ENCODE data around the gene NKD1.

The NKD1 gene

GRCh38 chr16:50679676-50680555 lies 131.7 kb downstream of the NKD1 start:
- peaks cover 75% of the 10 kb centered on the region for H3K4me1 Mint-ChIP-seq (ENCODE audit: low read depth)
- H3K36me3 Mint-ChIP-seq, result peaks cover 7% of the 10 kb centered on the region
- peak overlapping the region; percentile 94 for H3K27ac Mint-ChIP-seq
- H3K9me3 Mint-ChIP-seq (ENCODE audit: low read depth), result no peaks in the 10 kb centered on the region
- peak overlapping the region; percentile 87 for H3K4me3 Mint-ChIP-seq
- H3K27me3 Mint-ChIP-seq, result no peaks in the 10 kb centered on the region

GRCh38 chr16:50680556-50680893 lies 132.3 kb downstream of the NKD1 start:
- H3K36me3 Mint-ChIP-seq, result peaks cover 6% of the 10 kb centered on the region
- H3K9me3 Mint-ChIP-seq (ENCODE audit: low read depth), result no peaks in the 10 kb centered on the region
- H3K4me1 Mint-ChIP-seq (ENCODE audit: low read depth), result peaks cover 81% of the 10 kb centered on the region

GRCh38 chr16:50681021-50681885 lies 133.1 kb downstream of the NKD1 start, which contains the start of gene SNX20:
Gene SNX20 (minus strand): TSS chr16:50681312. CDS start chr16:50677526, 3,786 bp downstream.
- H3K4me1 Mint-ChIP-seq (ENCODE audit: low read depth), result peaks cover 84% of the 10 kb centered on the region
- H3K9me3 Mint-ChIP-seq (ENCODE audit: low read depth), result no peaks in the 10 kb centered on the region
- H3K36me3 Mint-ChIP-seq, result peaks cover 6% of the 10 kb centered on the region

More at GRCh38 chr16:50680556-50680893, 132.3 kb downstream of the NKD1 start:
- H3K4me3 Mint-ChIP-seq, result peak overlapping the region; percentile 87
- no peaks in the 10 kb centered on the region for H3K27me3 Mint-ChIP-seq
- peak overlapping the region; percentile 94 for H3K27ac Mint-ChIP-seq

GRCh38 chr16:50683689-50684374 lies 135.6 kb downstream of the NKD1 start:
- no peaks in the 10 kb centered on the region for H3K36me3 Mint-ChIP-seq
- peak overlapping the region; percentile 93 for H3K27ac Mint-ChIP-seq
- peaks cover 69% of the 10 kb centered on the region for H3K4me1 Mint-ChIP-seq (ENCODE audit: low read depth)
- H3K9me3 Mint-ChIP-seq (ENCODE audit: low read depth), result no peaks in the 10 kb centered on the region
- H3K4me3 Mint-ChIP-seq, result peak overlapping the region; percentile 67
- no peaks in the 10 kb centered on the region for H3K27me3 Mint-ChIP-seq

More at GRCh38 chr16:50681021-50681885, 133.1 kb downstream of the NKD1 start, which contains the start of gene SNX20:
- H3K27ac Mint-ChIP-seq, result peak within 1 kb of the TSS; percentile 94
- peak within 1 kb of the TSS; percentile 87 for H3K4me3 Mint-ChIP-seq
- H3K27me3 Mint-ChIP-seq, result no peaks in the 10 kb centered on the region

- Mint-ChIP-seq H3K27me3 (no peaks in the 10 kb centered on the region), H3K9me3 (ENCODE audit: low read depth) (no peaks in the 10 kb centered on the region), H3K36me3 (no peaks in the 10 kb centered on the region), H3K27ac (peak overlapping the region; percentile 93), H3K4me3 (peak overlapping the region; percentile 67), H3K4me1 (ENCODE audit: low read depth) (peaks cover 59% of the 10 kb centered on the region)
Observed at GRCh38 chr16:50684823-50685461, 136.7 kb downstream of the NKD1 start.

GRCh38 chr16:50685462-50686063 lies 137.4 kb downstream of the NKD1 start:
- H3K4me1 Mint-ChIP-seq (ENCODE audit: low read depth), result peaks cover 54% of the 10 kb centered on the region
- peak overlapping the region; percentile 93 for H3K27ac Mint-ChIP-seq
- H3K4me3 Mint-ChIP-seq, result peak overlapping the region; percentile 67
- H3K36me3 Mint-ChIP-seq, result no peaks in the 10 kb centered on the region
- H3K9me3 Mint-ChIP-seq (ENCODE audit: low read depth), result no peaks in the 10 kb centered on the region
- H3K27me3 Mint-ChIP-seq, result no peaks in the 10 kb centered on the region

- no peak overlapping the region for H3K27ac Mint-ChIP-seq
- H3K36me3 Mint-ChIP-seq, result no peaks in the 10 kb centered on the region
- H3K4me1 Mint-ChIP-seq (ENCODE audit: low read depth), result peaks cover 41% of the 10 kb centered on the region
- H3K4me3 Mint-ChIP-seq, result no peak overlapping the region
- no peaks in the 10 kb centered on the region for H3K27me3 Mint-ChIP-seq
- no peaks in the 10 kb centered on the region for H3K9me3 Mint-ChIP-seq (ENCODE audit: low read depth)
Observed at GRCh38 chr16:50688083-50688482, 139.9 kb downstream of the NKD1 start.

GRCh38 chr16:50688867-50689266 lies 140.7 kb downstream of the NKD1 start:
- Mint-ChIP-seq H3K4me1 (ENCODE audit: low read depth) (peaks cover 35% of the 10 kb centered on the region), H3K36me3 (no peaks in the 10 kb centered on the region), H3K9me3 (ENCODE audit: low read depth) (no peaks in the 10 kb centered on the region), H3K4me3 (no peak overlapping the region), H3K27ac (no peak overlapping the region), H3K27me3 (no peaks in the 10 kb centered on the region)

- Mint-ChIP-seq H3K4me1 (ENCODE audit: low read depth) (peaks cover 34% of the 10 kb centered on the region), H3K4me3 (no peak overlapping the region), H3K27ac (no peak overlapping the region), H3K36me3 (peaks cover under 1% of the 10 kb centered on the region), H3K9me3 (ENCODE audit: low read depth) (no peaks in the 10 kb centered on the region), H3K27me3 (no peaks in the 10 kb centered on the region)
Observed at GRCh38 chr16:50690177-50690576, 142.0 kb downstream of the NKD1 start.

GRCh38 chr16:50692644-50692998 lies 144.4 kb downstream of the NKD1 start:
- Mint-ChIP-seq H3K9me3 (ENCODE audit: low read depth) (no peaks in the 10 kb centered on the region), H3K27me3 (no peaks in the 10 kb centered on the region), H3K36me3 (peaks cover 3% of the 10 kb centered on the region), H3K4me3 (peak overlapping the region; percentile 69), H3K4me1 (ENCODE audit: low read depth) (peaks cover 38% of the 10 kb centered on the region), H3K27ac (no peak overlapping the region)

- Mint-ChIP-seq H3K9me3 (ENCODE audit: low read depth) (no peaks in the 10 kb centered on the region), H3K27ac (peak within 1 kb of the TSS; percentile 48), H3K4me3 (peak within 1 kb of the TSS; percentile 79), H3K4me1 (ENCODE audit: low read depth) (peaks cover 43% of the 10 kb centered on the region), H3K27me3 (no peaks in the 10 kb centered on the region), H3K36me3 (peaks cover 3% of the 10 kb centered on the region)
Observed at GRCh38 chr16:50692999-50693781, 145.0 kb downstream of the NKD1 start, which contains the start of gene NOD2. Gene NOD2 (plus strand): TSS chr16:50693606. CDS start chr16:50699496, 5,890 bp downstream.

GRCh38 chr16:50694206-50694605 lies 146.0 kb downstream of the NKD1 start:
- peak overlapping the region; percentile 79 for H3K4me3 Mint-ChIP-seq
- H3K36me3 Mint-ChIP-seq, result peaks cover 3% of the 10 kb centered on the region
- H3K4me1 Mint-ChIP-seq (ENCODE audit: low read depth), result peaks cover 54% of the 10 kb centered on the region
- H3K9me3 Mint-ChIP-seq (ENCODE audit: low read depth), result no peaks in the 10 kb centered on the region
- H3K27ac Mint-ChIP-seq, result no peak overlapping the region
- H3K27me3 Mint-ChIP-seq, result no peaks in the 10 kb centered on the region
